Liver (tissue), 2 donors: Measurements from ENCODE around the gene TFCP2.

ENCODE experiments used
- EGR1 ChIP-seq, 2 donors: IDR thresholded peaks; 2 replicates each; pipeline ENCODE4 v1.6.1; 2016 to 2018; ENCODE audit warnings: antibody characterized with exemption in 2 of 2, low read depth in 2 of 2
- SP1 ChIP-seq: IDR thresholded peaks from 2 replicates; pipeline ENCODE4 v1.6.1; 2018; ENCODE audit warnings: antibody characterized with exemption, mild to moderate bottlenecking
- TAF1 ChIP-seq: conservative IDR thresholded peaks from 2 replicates; pipeline ENCODE4 v1.6.1; 2016; ENCODE audit warnings: antibody characterized with exemption, mild to moderate bottlenecking
- TF ChIP-seq, protein P1 (sequence below): IDR thresholded peaks from 2 replicates; pipeline ENCODE4 v1.6.1; 2016; ENCODE audit warnings: antibody characterized with exemption
- donor health status: healthy.

DNA sequence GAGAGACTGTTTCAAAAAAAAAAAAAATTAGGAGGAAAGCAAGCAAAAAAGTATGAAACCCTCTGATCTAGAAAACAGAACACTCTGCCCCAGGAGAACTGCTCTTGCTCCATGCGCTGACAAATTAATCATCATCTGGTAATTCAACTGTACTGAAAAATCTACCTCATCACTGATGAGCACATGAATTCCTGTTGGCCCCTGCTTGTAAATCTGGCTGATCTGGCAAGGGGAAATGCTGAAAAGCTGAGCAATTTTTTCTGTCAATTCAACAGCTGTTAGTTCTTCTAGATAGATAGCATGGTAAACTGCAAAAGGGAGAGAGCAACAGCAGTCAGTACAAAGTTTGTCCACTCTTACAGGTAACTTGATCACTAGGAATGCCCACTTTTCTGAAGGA, 74.3 kb downstream of the TFCP2 start:
- TF ChIP-seq, protein P1, sequence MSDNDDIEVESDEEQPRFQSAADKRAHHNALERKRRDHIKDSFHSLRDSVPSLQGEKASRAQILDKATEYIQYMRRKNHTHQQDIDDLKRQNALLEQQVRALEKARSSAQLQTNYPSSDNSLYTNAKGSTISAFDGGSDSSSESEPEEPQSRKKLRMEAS: no peak
- no peak for TF ChIP-seq SP1
- no peak for TF ChIP-seq TAF1
- no peak for TF ChIP-seq EGR1 (IDR thresholded peaks at IDR 0.05; ENCODE audit: low read depth in 2 of 2)
